ENCODE data around the gene PAX8.
"Not testable (repeated sequence)": the region's sequence is repeated elsewhere in the genome, so short reads cannot be mapped to it uniquely, and the experiment has no call there.

PAX8 gene

GRCh38 chr2:113288674-113289149, 10.0 kb upstream of the PAX8 start:
- not testable (repeated sequence) for DNase-seq (ENCODE audit: low read depth)

GRCh38 chr2:113288117-113288673, 9.5 kb upstream of the PAX8 start:
- not testable (repeated sequence) for DNase-seq (ENCODE audit: low read depth)

GRCh38 chr2:113285816-113286215, 7.1 kb upstream of the PAX8 start:
- no peak for DNase-seq (ENCODE audit: low read depth)

DNA sequence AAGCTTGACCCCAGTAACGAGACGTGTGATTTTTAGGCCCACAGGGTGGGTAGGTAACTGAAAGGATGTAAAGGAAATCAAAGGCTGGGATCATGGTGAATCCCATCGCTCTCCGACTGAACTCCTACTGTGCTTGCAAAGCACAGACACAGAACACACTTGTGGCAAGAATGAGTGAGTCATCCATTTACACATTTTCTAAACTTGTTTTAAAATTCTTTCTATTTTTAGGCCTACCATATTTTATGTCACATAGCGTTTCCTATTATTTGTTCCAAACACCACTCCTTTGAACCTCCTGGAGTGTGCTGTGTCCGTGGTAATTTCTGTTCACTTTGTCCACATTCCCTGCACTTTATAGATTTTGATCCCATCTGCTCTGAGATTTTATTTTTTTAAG, 6.3 kb upstream of the PAX8 start:
- peak; percentile 58 for DNase-seq (ENCODE audit: low read depth)

DNA sequence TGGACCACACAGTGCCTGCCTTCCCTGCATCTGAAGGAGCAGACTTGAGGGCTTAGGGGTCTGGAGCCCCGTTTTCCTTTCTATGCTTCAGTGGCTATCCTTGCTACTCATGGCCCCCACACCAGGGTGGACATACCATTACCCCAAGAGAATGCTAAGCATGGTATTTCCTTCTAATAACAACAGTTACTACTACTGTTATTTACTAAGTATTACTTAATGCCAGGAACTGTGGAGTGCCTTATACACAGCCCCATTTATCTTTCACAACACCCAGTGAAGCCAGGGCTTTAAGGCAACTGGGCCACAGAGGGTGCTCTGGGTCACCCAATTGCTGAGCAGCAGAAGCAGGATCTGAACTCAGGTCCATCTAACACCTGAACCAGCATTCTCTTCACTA, 5.8 kb upstream of the PAX8 start:
- DNase-seq (ENCODE audit: low read depth), result peak; percentile 65

DNA sequence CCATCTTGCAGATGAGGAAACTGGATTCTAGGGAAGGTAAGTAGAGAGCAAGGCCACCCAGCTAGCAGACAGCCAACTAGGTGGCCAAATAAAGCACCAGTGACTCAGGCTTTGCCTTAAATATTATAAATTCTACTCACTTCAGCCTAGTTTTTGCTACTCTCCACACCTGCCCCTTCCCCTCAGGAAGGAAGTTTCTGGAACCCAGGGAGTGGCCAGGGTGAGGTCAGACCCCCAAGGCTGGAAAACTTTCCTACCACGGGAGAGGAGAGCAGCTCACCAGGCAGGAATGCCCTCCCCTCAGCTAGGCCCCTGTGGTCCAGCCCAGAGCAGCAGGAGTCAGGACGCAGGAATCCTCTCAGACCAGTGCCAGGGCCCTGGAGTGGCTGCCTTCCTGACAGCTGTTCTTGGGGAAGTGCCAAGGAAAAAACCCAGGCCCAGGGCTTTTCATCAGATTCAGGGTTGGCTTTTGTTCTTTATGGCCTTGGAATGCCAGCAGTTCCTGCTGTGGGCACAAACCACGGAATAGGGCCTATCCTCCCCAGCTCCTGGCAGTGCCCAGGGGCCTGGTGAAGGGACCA, 5.1 kb upstream of the PAX8 start:
- peak; percentile 94 for DNase-seq (ENCODE audit: low read depth)

GRCh38 chr2:113282747-113283533, 4.2 kb upstream of the PAX8 start:
- peak; percentile 7 for DNase-seq (ENCODE audit: low read depth)

DNA sequence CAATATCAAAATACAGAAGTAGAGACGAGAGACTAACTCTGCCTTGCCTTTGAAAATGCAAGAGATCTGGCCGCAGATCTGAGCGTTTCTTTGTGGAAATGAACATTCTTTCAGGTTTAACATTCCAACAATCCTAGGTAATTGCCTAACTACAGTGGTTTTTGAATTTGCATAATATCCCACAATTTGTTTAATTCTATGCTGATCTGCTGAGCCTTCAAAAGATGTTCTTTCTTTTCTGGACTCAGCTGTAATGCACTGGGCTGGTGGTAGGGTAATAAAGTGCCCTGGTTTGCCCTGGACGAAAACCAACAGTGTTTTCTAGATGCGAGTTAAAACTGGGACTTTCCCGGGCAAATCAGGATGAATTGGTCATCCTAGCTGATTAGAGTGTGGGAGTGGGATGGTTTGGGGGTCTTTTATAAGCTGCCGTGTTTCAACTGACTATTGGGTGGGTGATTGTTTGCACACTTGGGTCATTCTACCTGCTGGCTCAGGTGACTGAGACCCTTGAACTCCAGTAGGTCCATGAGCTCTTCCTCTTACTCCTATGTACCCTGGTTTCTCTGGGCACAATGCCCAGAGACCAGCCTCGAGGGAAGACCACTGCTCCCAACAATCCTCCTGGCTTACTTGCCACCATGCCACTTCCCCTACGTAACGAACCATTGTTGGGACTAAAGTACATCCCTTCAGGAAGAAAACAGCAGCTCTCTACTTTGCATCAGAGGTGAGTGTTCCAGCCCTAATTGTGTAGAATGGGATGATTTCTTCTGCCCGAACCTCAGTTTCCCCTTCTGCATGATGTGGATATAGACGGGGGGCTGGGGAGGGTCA, 3.4 kb upstream of the PAX8 start:
- DNase-seq (ENCODE audit: low read depth), result peak; percentile 80

- DNase-seq (ENCODE audit: low read depth), result no peak
Measured at GRCh38 chr2:113278073-113278741, 514 bp downstream of the PAX8 start.

GRCh38 chr2:113277474-113278072, 1.1 kb downstream of the PAX8 start:
- no peak for DNase-seq (ENCODE audit: low read depth)

- DNase-seq (ENCODE audit: low read depth), result no peak
Measured at GRCh38 chr2:113276761-113277425, 1.8 kb downstream of the PAX8 start.

DNA sequence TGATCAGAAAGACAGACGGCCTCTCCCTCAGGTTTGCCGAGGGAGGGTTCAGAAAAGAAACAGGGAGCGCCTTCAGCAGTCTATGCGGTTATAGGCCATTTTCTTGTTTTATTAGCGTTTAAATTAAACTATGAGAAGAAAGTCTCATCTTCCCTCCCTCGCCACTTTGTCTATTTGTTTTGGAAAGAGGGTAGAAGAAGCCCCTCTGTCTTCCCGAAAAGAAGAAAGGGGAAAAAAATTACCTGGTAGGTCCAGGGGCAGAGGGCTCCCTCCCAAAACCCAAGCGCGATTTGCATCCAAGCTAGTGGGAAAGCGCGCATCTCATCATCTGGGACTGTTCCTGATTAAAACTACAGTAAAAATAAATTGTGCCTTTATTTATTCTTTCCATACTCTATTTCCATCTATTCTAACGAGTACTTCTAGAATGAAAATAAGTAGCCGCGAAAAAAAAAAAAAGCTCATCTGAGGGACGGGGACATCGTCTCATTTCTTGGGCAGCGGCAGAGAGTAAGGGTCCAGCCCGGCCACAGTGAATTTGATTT, 2.4 kb downstream of the PAX8 start:
- DNase-seq (ENCODE audit: low read depth), result no peak

GRCh38 chr2:113275556-113276215, 3.0 kb downstream of the PAX8 start:
- no peak for DNase-seq (ENCODE audit: low read depth)

GRCh38 chr2:113274432-113274831, 4.3 kb downstream of the PAX8 start:
- DNase-seq (ENCODE audit: low read depth), result no peak

- no peak for DNase-seq (ENCODE audit: low read depth)
Measured at GRCh38 chr2:113273981-113274380, 4.7 kb downstream of the PAX8 start.

- DNase-seq (ENCODE audit: low read depth), result peak; percentile 33
Measured at GRCh38 chr2:113273027-113273551, 5.6 kb downstream of the PAX8 start.

- no peak for DNase-seq (ENCODE audit: low read depth)
Measured at GRCh38 chr2:113272477-113272876, 6.2 kb downstream of the PAX8 start.

DNA sequence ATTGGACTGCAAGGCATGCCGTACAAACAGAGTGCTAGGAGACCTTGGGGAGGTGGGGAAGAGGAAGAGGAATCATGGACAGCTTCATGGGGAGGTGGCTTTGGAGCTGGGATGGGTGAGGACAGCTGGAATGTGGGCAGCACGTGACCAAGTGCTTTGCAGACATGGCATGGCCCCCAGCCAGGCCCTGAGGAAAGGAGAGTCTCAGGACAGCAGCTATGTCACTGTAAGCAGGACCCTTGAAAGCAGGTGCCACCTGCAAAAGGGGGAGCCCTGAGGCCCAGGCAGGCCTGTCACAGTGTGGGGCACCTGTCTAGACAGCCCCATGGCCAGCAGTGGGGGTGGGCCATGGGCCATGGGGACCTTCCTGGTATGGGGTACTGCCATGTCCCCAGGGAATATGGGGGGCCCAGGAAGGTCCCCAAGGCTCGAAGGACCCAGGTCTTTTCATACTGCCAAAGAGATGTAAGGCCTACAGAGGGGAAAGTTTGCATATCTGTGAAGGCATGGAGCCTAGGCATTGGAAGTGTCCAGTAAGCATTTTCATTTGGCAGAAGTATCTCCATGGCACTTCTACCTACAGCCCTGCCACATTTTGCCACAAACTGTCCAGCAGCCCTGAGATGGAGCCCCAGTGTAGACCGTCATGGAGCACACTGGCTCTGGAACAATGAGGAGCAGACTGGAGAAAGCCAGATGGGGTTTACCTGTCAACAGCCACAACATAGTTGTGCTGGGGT, 9.9 kb downstream of the PAX8 start:
- no peak for DNase-seq (ENCODE audit: low read depth)

DNA sequence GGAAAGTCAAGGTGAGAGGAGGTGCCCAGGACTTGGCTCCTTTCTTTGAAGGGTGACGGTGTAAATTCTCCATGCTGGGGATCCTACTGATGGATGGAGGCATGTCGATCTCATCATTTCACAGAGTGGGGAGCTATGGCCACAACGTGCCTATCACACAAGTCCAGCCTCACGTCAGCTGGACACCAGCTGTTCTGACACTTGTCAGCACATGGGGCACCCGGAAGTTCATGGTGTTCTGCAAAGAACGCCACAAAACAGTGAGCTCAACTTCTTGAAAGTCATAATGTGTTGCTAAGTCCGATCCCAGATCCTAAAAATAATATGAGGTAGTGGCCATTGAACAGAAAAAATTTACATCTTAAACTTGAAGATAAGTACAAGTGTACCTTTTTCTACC, 12.3 kb downstream of the PAX8 start:
- DNase-seq (ENCODE audit: low read depth), result no peak

Measured in amniotic epithelial cell (primary cell).